H9 (cell line): ENCODE measurements around the gene RAB33B. TPM values are rescaled to one million over a fixed set of nuclear protein-coding genes. Genes with fewer than 3 reads are reported as not detected.

ENCODE experiments used
- DNase-seq: peaks from one replicate; pipeline ENCODE4 v3.0.0-alpha.2; 2017
- H2AFZ ChIP-seq: one replicate; pipeline ENCODE4 v1.6.1; 2013; ENCODE audit warnings: mild to moderate bottlenecking, low read length, control low read depth, moderate library complexity
- H2AK5ac ChIP-seq: 2 replicates; pipeline ENCODE4 v1.6.1; 2013; ENCODE audit warnings: low read length, control low read depth, mixed read lengths; ENCODE audit not compliant: insufficient read length
- H2BK120ac ChIP-seq: one replicate; pipeline ENCODE4 v1.6.1; 2013; ENCODE audit warnings: low read depth, mild to moderate bottlenecking, low read length, control low read depth, inconsistent platforms; ENCODE audit not compliant: poor library complexity, severe bottlenecking
- H2BK12ac ChIP-seq: 2 replicates; pipeline ENCODE4 v1.6.1; 2013; ENCODE audit warnings: low read length, control low read depth, mixed read lengths, low read depth; ENCODE audit not compliant: insufficient read length
- H2BK15ac ChIP-seq: 2 replicates; pipeline ENCODE4 v1.6.1; 2013; ENCODE audit warnings: low read depth, low read length, control low read depth
- H2BK20ac ChIP-seq: one replicate; pipeline ENCODE4 v1.6.1; 2013; ENCODE audit warnings: low read depth, mild to moderate bottlenecking, low read length, control low read depth, inconsistent platforms; ENCODE audit not compliant: poor library complexity, severe bottlenecking
- H2BK5ac ChIP-seq: 2 replicates; pipeline ENCODE4 v1.6.1; 2013; ENCODE audit warnings: low read length, control low read depth, mixed read lengths; ENCODE audit not compliant: insufficient read length
- H3K14ac ChIP-seq: 2 replicates; pipeline ENCODE4 v1.6.1; 2013; ENCODE audit warnings: low read length, control low read depth; ENCODE audit not compliant: insufficient read depth
- H3K18ac ChIP-seq: 2 replicates; pipeline ENCODE4 v1.6.1; 2013; ENCODE audit warnings: low read depth, mild to moderate bottlenecking, mixed read lengths, low read length, control low read depth; ENCODE audit not compliant: insufficient read length
- H3K23ac ChIP-seq: 2 replicates; pipeline ENCODE4 v1.6.1; 2013; ENCODE audit warnings: low read length, control low read depth, mixed read lengths, low read depth; ENCODE audit not compliant: insufficient read length
- H3K23me2 ChIP-seq: 2 replicates; pipeline ENCODE4 v1.6.1; 2013; ENCODE audit warnings: low read depth, mild to moderate bottlenecking, mixed read lengths, low read length, control low read depth; ENCODE audit not compliant: insufficient read length, poor library complexity, severe bottlenecking
- H3K27ac ChIP-seq: 2 replicates; pipeline ENCODE4 v1.5.1; 2013; ENCODE audit warnings: low read length, control low read depth, mixed read lengths, low read depth; ENCODE audit not compliant: insufficient read length
- H3K27me3 ChIP-seq: 2 replicates; pipeline ENCODE4 v1.6.1; 2013; ENCODE audit warnings: low read length, control low read depth, inconsistent platforms; ENCODE audit not compliant: insufficient read depth
- H3K4ac ChIP-seq: 2 replicates; pipeline ENCODE4 v1.6.1; 2013; ENCODE audit warnings: low read depth, mild to moderate bottlenecking, control low read depth, inconsistent platforms, low read length, moderate library complexity
- H3K4me1 ChIP-seq: 2 replicates; pipeline ENCODE4 v1.6.1; 2013; ENCODE audit warnings: low read length, control low read depth, inconsistent platforms; ENCODE audit not compliant: insufficient read depth
- H3K4me2 ChIP-seq: 2 replicates; pipeline ENCODE4 v1.6.1; 2013; ENCODE audit warnings: low read length, control low read depth, mixed read lengths; ENCODE audit not compliant: insufficient read length, insufficient read depth
- H3K56ac ChIP-seq: 2 replicates; pipeline ENCODE4 v1.6.1; 2013; ENCODE audit warnings: low read depth, mild to moderate bottlenecking, mixed read lengths, low read length, control low read depth; ENCODE audit not compliant: insufficient read length
- H3K79me1 ChIP-seq: 2 replicates; pipeline ENCODE4 v1.6.1; 2013; ENCODE audit warnings: low read depth, mild to moderate bottlenecking, moderate library complexity, low read length, control low read depth, inconsistent platforms; ENCODE audit not compliant: insufficient read depth, poor library complexity, severe bottlenecking
- H3K79me2 ChIP-seq: 2 replicates; pipeline ENCODE4 v1.6.1; 2013; ENCODE audit warnings: low read length, control low read depth, inconsistent platforms; ENCODE audit not compliant: insufficient read depth
- H3K9ac ChIP-seq: 2 replicates; pipeline ENCODE4 v1.6.1; 2013; ENCODE audit warnings: low read length, control low read depth, mixed read lengths; ENCODE audit not compliant: insufficient read length; ENCODE audit errors: extremely low read depth
- H3K9me3 ChIP-seq: one replicate; pipeline ENCODE4 v1.6.1; 2013; ENCODE audit warnings: low read depth, low read length, inconsistent platforms; ENCODE audit not compliant: control insufficient read depth
- H3T11ph ChIP-seq: one replicate; pipeline ENCODE4 v1.6.1; 2013; ENCODE audit warnings: mild to moderate bottlenecking, low read length, control low read depth, inconsistent platforms
- H4K20me1 ChIP-seq: one replicate; pipeline ENCODE4 v1.6.1; 2013; ENCODE audit not compliant: control insufficient read depth, insufficient read length, insufficient read depth
- H4K5ac ChIP-seq: 2 replicates; pipeline ENCODE4 v1.6.1; 2013; ENCODE audit warnings: low read depth, mild to moderate bottlenecking, mixed read lengths, low read length, control low read depth; ENCODE audit not compliant: insufficient read length
- H4K8ac ChIP-seq: replicated peaks from 2 replicates; pipeline ENCODE4 v1.6.1; 2013; ENCODE audit warnings: low read length, control low read depth, mixed read lengths, low read depth; ENCODE audit not compliant: insufficient read length
- H4K91ac ChIP-seq: 2 replicates; pipeline ENCODE4 v1.6.1; 2013; ENCODE audit warnings: low read depth, mild to moderate bottlenecking, moderate library complexity, mixed read lengths, low read length, control low read depth; ENCODE audit not compliant: insufficient read length
- H3K27ac Mint-ChIP-seq, 3 experiments: 2 replicates in 2 of 3; 3 replicates in 1 of 3; pipeline ENCODE4 v1.8.0; 2020 to 2021; ENCODE audit warnings: mixed read lengths in 3 of 3, mild to moderate bottlenecking in 1 of 3, moderate library complexity in 1 of 3
- H3K27me3 Mint-ChIP-seq: 2 replicates; pipeline ENCODE4 v1.8.0; 2021; ENCODE audit warnings: low read depth, mild to moderate bottlenecking, moderate library complexity, mixed read lengths
- H3K36me3 Mint-ChIP-seq, 3 experiments: 2 replicates in 2 of 3; 3 replicates in 1 of 3; pipeline ENCODE4 v1.8.0; 2020 to 2021; ENCODE audit warnings: low read depth in 3 of 3, mixed read lengths in 3 of 3; ENCODE audit not compliant: insufficient read depth in 1 of 3
- H3K4me1 Mint-ChIP-seq, 2 experiments: 2 replicates each; pipeline ENCODE4 v1.8.0; 2020; ENCODE audit warnings: mixed read lengths in 2 of 2
- H3K4me3 Mint-ChIP-seq, 2 experiments: 2 replicates in 1 of 2; 3 replicates in 1 of 2; pipeline ENCODE4 v1.8.0; 2020 to 2021; ENCODE audit warnings: mild to moderate bottlenecking in 2 of 2, mixed read lengths in 2 of 2, moderate library complexity in 1 of 2
- H3K9me3 Mint-ChIP-seq, 2 experiments: 2 replicates in 1 of 2; 3 replicates in 1 of 2; pipeline ENCODE4 v1.8.0; 2020; ENCODE audit warnings: mild to moderate bottlenecking in 2 of 2, mixed read lengths in 2 of 2, moderate library complexity in 1 of 2
- WGBS: extraction: QIAGEN DNeasy Blood & Tissue Kit; methylation state at CpG from one replicate; pipeline ENCODE4 v1.1.7; 2013; ENCODE audit warnings: missing lambda C conversion rate, low lambda C conversion rate, mixed read lengths; ENCODE audit not compliant: insufficient read length; ENCODE audit errors: extremely low coverage; 5-methylcytosine and 5-hydroxymethylcytosine counted together
- total RNA-seq: library from RNA; stranded (reverse); gene quantifications from 2 replicates; pipeline ENCODE4 v1.2.1, GENCODE V29; 2021
- TF ChIP-seq, protein P1 (sequence below): fragments of 200-600 bp; sonication (generic); conservative IDR thresholded peaks from 3 replicates; pipeline ENCODE4 v1.8.0; 2021; ENCODE audit warnings: antibody characterized with exemption, mild to moderate bottlenecking

Gene RAB33B
- total RNA-seq, 1 experiment from 2014 or later: 7.7 TPM

- no CpG with 5 or more reads among the region's 4 CpGs for WGBS
- Histone ChIP-seq H2BK120ac (no peak overlapping the region), H3K79me1 (no peaks in the 10 kb centered on the region), H3K9ac (no peak overlapping the region), H3K56ac (no peak overlapping the region), H4K5ac (no peak overlapping the region), H3T11ph (no peak overlapping the region), H3K27ac (no peak overlapping the region), H2BK12ac (no peak overlapping the region), H2BK5ac (no peak overlapping the region), H3K4me1 (no peaks in the 10 kb centered on the region; the same call in 1 of the 2 replicates), H3K4me2 (no peak overlapping the region), H3K4ac (no peak overlapping the region), H3K23ac (no peak overlapping the region), H2BK15ac (no peak overlapping the region), H2AK5ac (no peak overlapping the region), H3K79me2 (no peaks in the 10 kb centered on the region), H3K23me2 (peaks cover 3% of the 10 kb centered on the region), H3K27me3 (no peaks in the 10 kb centered on the region), H4K20me1 (no peaks in the 10 kb centered on the region), H2AFZ (no peak overlapping the region), H3K9me3 (no peaks in the 10 kb centered on the region), H4K91ac (no peak overlapping the region), H2BK20ac (no peak overlapping the region), H3K18ac (no peak overlapping the region), H3K14ac (no peak overlapping the region), H4K8ac (no peak overlapping the region)
- peaks cover 1% of the 10 kb centered on the region for H3K27me3 Mint-ChIP-seq
- H3K27ac Mint-ChIP-seq: no peak overlapping the region; a peak in 1 of 7 replicates
- peaks cover 11 to 25% of the 10 kb centered on the region in 2 experiments; a peak in 3 of 4 replicates for H3K4me1 Mint-ChIP-seq
- TF ChIP-seq, protein P1, sequence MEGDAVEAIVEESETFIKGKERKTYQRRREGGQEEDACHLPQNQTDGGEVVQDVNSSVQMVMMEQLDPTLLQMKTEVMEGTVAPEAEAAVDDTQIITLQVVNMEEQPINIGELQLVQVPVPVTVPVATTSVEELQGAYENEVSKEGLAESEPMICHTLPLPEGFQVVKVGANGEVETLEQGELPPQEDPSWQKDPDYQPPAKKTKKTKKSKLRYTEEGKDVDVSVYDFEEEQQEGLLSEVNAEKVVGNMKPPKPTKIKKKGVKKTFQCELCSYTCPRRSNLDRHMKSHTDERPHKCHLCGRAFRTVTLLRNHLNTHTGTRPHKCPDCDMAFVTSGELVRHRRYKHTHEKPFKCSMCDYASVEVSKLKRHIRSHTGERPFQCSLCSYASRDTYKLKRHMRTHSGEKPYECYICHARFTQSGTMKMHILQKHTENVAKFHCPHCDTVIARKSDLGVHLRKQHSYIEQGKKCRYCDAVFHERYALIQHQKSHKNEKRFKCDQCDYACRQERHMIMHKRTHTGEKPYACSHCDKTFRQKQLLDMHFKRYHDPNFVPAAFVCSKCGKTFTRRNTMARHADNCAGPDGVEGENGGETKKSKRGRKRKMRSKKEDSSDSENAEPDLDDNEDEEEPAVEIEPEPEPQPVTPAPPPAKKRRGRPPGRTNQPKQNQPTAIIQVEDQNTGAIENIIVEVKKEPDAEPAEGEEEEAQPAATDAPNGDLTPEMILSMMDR: no peak
- no peak for DNase-seq
- H3K4me3 Mint-ChIP-seq: no peak overlapping the region
- H3K36me3 Mint-ChIP-seq: no peaks in the 10 kb centered on the region
- no peaks in the 10 kb centered on the region for H3K9me3 Mint-ChIP-seq
Measured at GRCh38 chr4:139499186-139499585, 45.3 kb downstream of the RAB33B start.
